ENCODE data around the gene PFKFB3.

- TF ChIP-seq ZNF260 (CRISPR knock-in tag; IDR thresholded peaks at IDR 0.05; ENCODE audit: borderline replicate concordance, low read depth) (no peak), POLR2A (IDR thresholded peaks at IDR 0.05; ENCODE audit: insufficient read depth in 1 of 2, low read depth in 2 of 2, low read length in 2 of 2) (no peak)
Measured at GRCh38 chr10:6199131-6199733, 3.5 kb upstream of the PFKFB3 start.
